K562 (cell line): Measurements from ENCODE around the gene DOCK3. TPM values are rescaled to one million over a fixed set of nuclear protein-coding genes. Genes with fewer than 3 reads are reported as not detected.

ENCODE experiments used
- ATAC-seq: fragments of 200-7000 bp; cut with Tn5 transposase; 3 replicates; pipeline ENCODE4 v1.9.1; 2020; ENCODE audit warnings: moderate library complexity
- BruUV-seq: library from RNA; stranded (reverse); fragments of 400-500 nt; replicated peaks from 2 replicates; lab custom pipeline; 2021; lab: Mats Ljungman, UMichigan
- CTCF ChIA-PET: fragments of 300-600 bp; formaldehyde crosslinking; extraction: SDS; loops from one replicate; lab custom pipeline; 2021; ENCODE audit warnings: low intra/inter-chr PET ratio; lab: Yijun Ruan, JAX
- POLR2A ChIA-PET: fragments of 300-600, 350-650 bp; sonication (Branson Sonifier 250); formaldehyde crosslinking; extraction: SDS; loops from one replicate; lab custom pipeline; 2021; ENCODE audit warnings: antibody characterized with exemption, inconsistent platforms; lab: Yijun Ruan, JAX
- DNase-seq, 4 experiments: peaks; one replicate each; pipeline versions ENCODE4 v3.0.0 to v3.0.0-alpha.2; 2011 to 2018; ENCODE audit warnings: low spot score in 3 of 4, mixed read lengths in 3 of 4; ENCODE audit errors: extremely low read depth in 1 of 4
- FAIRE-seq: peaks from 2 replicates; lab custom pipeline; 2011; peaks lifted over from hg19 to GRCh38; lab: Jason Lieb, UNC
- H2AFZ ChIP-seq: 2 replicates; pipeline ENCODE4 v1.6.0; 2011; ENCODE audit warnings: low read depth, low read length, control low read depth, inconsistent platforms
- H3K27ac ChIP-seq: fragments of 200-600 bp; 3 replicates; pipeline ENCODE4 v1.8.0; 2011; ENCODE audit warnings: low read depth, mild to moderate bottlenecking, control low read depth, inconsistent platforms, low read length, moderate library complexity, mixed read lengths; ENCODE audit errors: extremely low read depth
- H3K27me3 ChIP-seq, 2 experiments: fragments of 300-600 bp in 1 of 2; 2 replicates in 1 of 2; 3 replicates in 1 of 2; pipeline versions ENCODE4 v1.6.0 to v1.8.0; 2011; ENCODE audit warnings: inconsistent platforms in 2 of 2, low read length in 2 of 2, mild to moderate bottlenecking in 1 of 2, mixed read lengths in 1 of 2, moderate library complexity in 1 of 2; ENCODE audit not compliant: control insufficient read depth in 2 of 2, insufficient read depth in 2 of 2
- H3K36me3 ChIP-seq: fragments of 300-600 bp; 3 replicates; pipeline ENCODE4 v1.8.0; 2011; ENCODE audit warnings: mild to moderate bottlenecking, low read length, inconsistent platforms; ENCODE audit not compliant: control insufficient read depth, insufficient read depth
- H3K4me1 ChIP-seq, 2 experiments: fragments of 200-600 bp in 1 of 2; replicated peaks in 1 of 2; 2 replicates in 1 of 2; 3 replicates in 1 of 2; pipeline versions ENCODE4 v1.5.1 to v1.8.0; 2011; ENCODE audit warnings: inconsistent platforms in 2 of 2, low read length in 2 of 2, mild to moderate bottlenecking in 1 of 2, mixed read lengths in 1 of 2, moderate library complexity in 1 of 2; ENCODE audit not compliant: control insufficient read depth in 2 of 2, insufficient read depth in 2 of 2
- H3K4me2 ChIP-seq: 2 replicates; pipeline ENCODE4 v1.6.1; 2011; ENCODE audit warnings: low read length, control low read depth, inconsistent platforms, mixed read lengths; ENCODE audit not compliant: insufficient read depth
- H3K4me3 ChIP-seq: fragments of 200-600 bp; sonication (generic), shearing (Covaris generic); 2 replicates; pipeline ENCODE4 v1.5.1; 2016; ENCODE audit warnings: control low read depth, inconsistent platforms
- H3K79me2 ChIP-seq: fragments of 200-600 bp; 3 replicates; pipeline ENCODE4 v1.8.0; 2011; ENCODE audit warnings: low read length, inconsistent platforms; ENCODE audit not compliant: control insufficient read depth, insufficient read depth
- H3K9ac ChIP-seq, 2 experiments: 2 replicates each; pipeline versions ENCODE4 v1.6.0 to v1.6.1; 2011; ENCODE audit warnings: low read depth in 2 of 2, low read length in 2 of 2, control low read depth in 1 of 2, inconsistent platforms in 1 of 2, mild to moderate bottlenecking in 1 of 2, mixed read lengths in 1 of 2; ENCODE audit not compliant: insufficient read depth in 1 of 2
- H3K9me1 ChIP-seq: one replicate; pipeline ENCODE4 v1.6.0; 2011; ENCODE audit warnings: inconsistent platforms, mild to moderate bottlenecking, low read length, moderate library complexity; ENCODE audit not compliant: control insufficient read depth, insufficient read depth
- H3K9me3 ChIP-seq: replicated peaks from 2 replicates; pipeline ENCODE4 v1.5.1; 2011; ENCODE audit warnings: low read depth, low read length, inconsistent platforms; ENCODE audit not compliant: control insufficient read depth, insufficient read depth
- H4K20me1 ChIP-seq: replicated peaks from 2 replicates; pipeline ENCODE4 v1.6.1; 2011; ENCODE audit warnings: low read length, inconsistent platforms, mixed read lengths; ENCODE audit not compliant: control insufficient read depth, insufficient read depth
- ASH1L ChIP-seq: fragments of 450-650 bp; IDR thresholded peaks from 2 replicates; pipeline ENCODE4 v1.6.1; 2018; ENCODE audit warnings: borderline replicate concordance, mild to moderate bottlenecking, low read depth; ENCODE audit not compliant: partially characterized antibody
- CC2D1A ChIP-seq: fragments of 450-650 bp; IDR thresholded peaks from 2 replicates; pipeline ENCODE4 v1.6.1; 2017; ENCODE audit warnings: mild to moderate bottlenecking
- IFI16 ChIP-seq: fragments of 250-450 bp; sonication (Bioruptor Pico); IDR thresholded peaks from 2 replicates; pipeline ENCODE4 v2.1.2; 2022; ENCODE audit warnings: mild to moderate bottlenecking, inconsistent platforms
- NFIC ChIP-seq: fragments of 450-650 bp; IDR thresholded peaks from 2 replicates; pipeline ENCODE4 v1.6.1; 2017; ENCODE audit warnings: mild to moderate bottlenecking, inconsistent platforms
- RBM15 ChIP-seq: fragments of 200-400 bp; formaldehyde crosslinking; IDR thresholded peaks from 2 replicates; pipeline ENCODE4 v1.6.1; 2018; ENCODE audit warnings: mild to moderate bottlenecking, low read length, moderate library complexity; ENCODE audit not compliant: insufficient read depth
- RUNX1 ChIP-seq: sonication (generic); IDR thresholded peaks from 2 replicates; pipeline ENCODE4 v1.6.1; 2016; ENCODE audit warnings: antibody characterized with exemption, low read depth
- TAF15 ChIP-seq: fragments of 200-400 bp; formaldehyde crosslinking; IDR thresholded peaks from 2 replicates; pipeline ENCODE4 v1.6.1; 2017; ENCODE audit warnings: mild to moderate bottlenecking, low read depth, low read length, moderate library complexity
- WGBS: fragments of 100-300 bp; shearing (Covaris generic); methylation state at CpG from one replicate; pipeline ENCODE4 v1.1.6; 2016; ENCODE audit warnings: low coverage, mixed read lengths; ENCODE audit not compliant: insufficient coverage; ENCODE audit errors: missing lambda C conversion rate; 5-methylcytosine and 5-hydroxymethylcytosine counted together
- in situ Hi-C: fragments of 300-500 bp; cut with MboI; formaldehyde crosslinking; loops from 4 replicates; pipeline ENCODE4 v1.15.0; 2018; ENCODE audit warnings: inconsistent platforms, mixed read lengths
- intact Hi-C: fragments of 100-400 bp; cut with micrococcal nuclease; formaldehyde crosslinking; loops from 2 replicates; pipeline ENCODE4 v1.14.2; 2022
- polyA plus RNA-seq, 8 experiments: library from polyadenylated mRNA; depleted of rRNA in 4 of 8; stranded (reverse) in 5 of 8; unstranded in 3 of 8; fragments of >200 nt; fragmentation: Nextera tagmentation in 2 of 8; fragmentation: Illumina TruSeq in 1 of 8; extraction: Ambion mirVana in 2 of 8; extraction: Trizol in 1 of 8; gene quantifications; 2 replicates each; pipeline versions ENCODE4 v1.2.1 to v1.2.3, GENCODE V29; 2011 to 2014; ENCODE audit warnings: inconsistent platforms in 1 of 8, missing spikeins in 1 of 8
- total RNA-seq, 7 experiments: library from RNA; depleted of rRNA in 6 of 7; stranded (reverse); fragments of >200 nt in 6 of 7; fragmentation: Illumina TruSeq in 2 of 7; extraction: Trizol in 2 of 7; gene quantifications; 2 replicates each; pipeline versions ENCODE4 v1.2.1 to v1.2.3, GENCODE V29; 2011 to 2021; ENCODE audit warnings: low replicate concordance in 1 of 7
- TF ChIP-seq, protein P1 (sequence below): sonication (generic); formaldehyde crosslinking; IDR thresholded peaks from 2 replicates; pipeline ENCODE4 v1.8.0; 2022; ENCODE audit warnings: mild to moderate bottlenecking, missing genetic modification reagents
- TF ChIP-seq, protein P2 (sequence below): sonication (generic); formaldehyde crosslinking; IDR thresholded peaks from 2 replicates; pipeline ENCODE4 v1.8.0; 2022; ENCODE audit warnings: mild to moderate bottlenecking, missing genetic modification reagents, borderline replicate concordance
- TF ChIP-seq, protein P3 (sequence below): fragments of 250-450 bp; sonication (Bioruptor Pico); IDR thresholded peaks from 2 replicates; pipeline ENCODE4 v1.5.0; 2022; ENCODE audit warnings: mild to moderate bottlenecking

DOCK3 gene
- total and polyA plus RNA-seq, 9 of the 15 experiments (the other 6 are each of a cell fraction or from before 2014, with no cell fraction given), result under 0.01 to 0.03 (median 0.01) TPM; not detected in 4

DNA sequence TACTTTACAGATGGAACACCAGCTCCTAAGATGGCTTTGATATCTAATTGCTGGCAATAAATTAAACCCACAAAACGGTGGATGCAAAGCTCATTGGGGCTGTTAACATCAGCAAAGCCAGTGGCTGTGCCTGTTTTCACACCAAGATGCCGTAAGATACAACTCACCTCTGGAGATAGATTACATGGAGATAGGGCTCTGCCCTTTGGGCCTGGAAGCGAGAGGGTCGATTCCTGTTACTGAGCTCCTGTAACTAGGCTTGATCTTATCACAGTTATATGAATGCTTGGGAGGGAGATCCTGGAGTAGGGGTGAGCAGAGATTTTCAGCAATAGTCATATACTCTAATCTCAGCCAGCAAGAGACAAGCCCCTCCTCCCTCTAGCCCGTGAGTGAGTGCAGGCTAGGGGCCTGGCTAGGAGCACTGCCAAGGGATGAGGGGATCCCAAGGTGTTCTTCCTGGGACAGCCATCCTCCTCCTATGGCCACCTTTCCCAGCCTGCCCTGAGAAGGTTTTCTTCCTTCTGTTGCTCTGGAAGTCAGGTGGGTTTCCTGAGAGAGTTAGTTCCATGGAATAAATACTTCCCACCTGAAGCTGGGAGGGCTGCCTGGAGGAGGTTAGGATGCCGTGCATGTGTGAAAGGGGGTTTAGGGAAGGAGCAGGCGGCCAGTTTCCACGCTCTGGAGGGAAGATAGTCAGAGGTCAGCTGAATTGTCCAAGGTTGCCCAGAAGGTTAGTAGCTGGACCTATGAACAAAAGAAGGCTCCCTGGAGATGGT, 18.1 kb upstream of the DOCK3 start:
- FAIRE-seq, result no peak
- POLR2A ChIA-PET, result interaction anchor here (0.5 kb wide), 1 partner anchor 8 kb away, joined by 4 read pairs; no protein-coding TSS in a partner anchor
- in situ Hi-C loops, result loop anchor here (5.0 kb wide), 1 partner anchor 84 kb away; no protein-coding TSS in a partner anchor

More for the DNA sequence above, 18.1 kb upstream of the DOCK3 start:
- DNase-seq, result no peak
- TF ChIP-seq CC2D1A, result no peak
- no peak for TF ChIP-seq RUNX1
- no peak for TF ChIP-seq ASH1L
- TF ChIP-seq, protein P1, sequence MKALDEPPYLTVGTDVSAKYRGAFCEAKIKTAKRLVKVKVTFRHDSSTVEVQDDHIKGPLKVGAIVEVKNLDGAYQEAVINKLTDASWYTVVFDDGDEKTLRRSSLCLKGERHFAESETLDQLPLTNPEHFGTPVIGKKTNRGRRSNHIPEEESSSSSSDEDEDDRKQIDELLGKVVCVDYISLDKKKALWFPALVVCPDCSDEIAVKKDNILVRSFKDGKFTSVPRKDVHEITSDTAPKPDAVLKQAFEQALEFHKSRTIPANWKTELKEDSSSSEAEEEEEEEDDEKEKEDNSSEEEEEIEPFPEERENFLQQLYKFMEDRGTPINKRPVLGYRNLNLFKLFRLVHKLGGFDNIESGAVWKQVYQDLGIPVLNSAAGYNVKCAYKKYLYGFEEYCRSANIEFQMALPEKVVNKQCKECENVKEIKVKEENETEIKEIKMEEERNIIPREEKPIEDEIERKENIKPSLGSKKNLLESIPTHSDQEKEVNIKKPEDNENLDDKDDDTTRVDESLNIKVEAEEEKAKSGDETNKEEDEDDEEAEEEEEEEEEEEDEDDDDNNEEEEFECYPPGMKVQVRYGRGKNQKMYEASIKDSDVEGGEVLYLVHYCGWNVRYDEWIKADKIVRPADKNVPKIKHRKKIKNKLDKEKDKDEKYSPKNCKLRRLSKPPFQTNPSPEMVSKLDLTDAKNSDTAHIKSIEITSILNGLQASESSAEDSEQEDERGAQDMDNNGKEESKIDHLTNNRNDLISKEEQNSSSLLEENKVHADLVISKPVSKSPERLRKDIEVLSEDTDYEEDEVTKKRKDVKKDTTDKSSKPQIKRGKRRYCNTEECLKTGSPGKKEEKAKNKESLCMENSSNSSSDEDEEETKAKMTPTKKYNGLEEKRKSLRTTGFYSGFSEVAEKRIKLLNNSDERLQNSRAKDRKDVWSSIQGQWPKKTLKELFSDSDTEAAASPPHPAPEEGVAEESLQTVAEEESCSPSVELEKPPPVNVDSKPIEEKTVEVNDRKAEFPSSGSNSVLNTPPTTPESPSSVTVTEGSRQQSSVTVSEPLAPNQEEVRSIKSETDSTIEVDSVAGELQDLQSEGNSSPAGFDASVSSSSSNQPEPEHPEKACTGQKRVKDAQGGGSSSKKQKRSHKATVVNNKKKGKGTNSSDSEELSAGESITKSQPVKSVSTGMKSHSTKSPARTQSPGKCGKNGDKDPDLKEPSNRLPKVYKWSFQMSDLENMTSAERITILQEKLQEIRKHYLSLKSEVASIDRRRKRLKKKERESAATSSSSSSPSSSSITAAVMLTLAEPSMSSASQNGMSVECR, result no peak
- no peak for TF ChIP-seq TAF15
- TF ChIP-seq RBM15, result no peak
- TF ChIP-seq, protein P2, sequence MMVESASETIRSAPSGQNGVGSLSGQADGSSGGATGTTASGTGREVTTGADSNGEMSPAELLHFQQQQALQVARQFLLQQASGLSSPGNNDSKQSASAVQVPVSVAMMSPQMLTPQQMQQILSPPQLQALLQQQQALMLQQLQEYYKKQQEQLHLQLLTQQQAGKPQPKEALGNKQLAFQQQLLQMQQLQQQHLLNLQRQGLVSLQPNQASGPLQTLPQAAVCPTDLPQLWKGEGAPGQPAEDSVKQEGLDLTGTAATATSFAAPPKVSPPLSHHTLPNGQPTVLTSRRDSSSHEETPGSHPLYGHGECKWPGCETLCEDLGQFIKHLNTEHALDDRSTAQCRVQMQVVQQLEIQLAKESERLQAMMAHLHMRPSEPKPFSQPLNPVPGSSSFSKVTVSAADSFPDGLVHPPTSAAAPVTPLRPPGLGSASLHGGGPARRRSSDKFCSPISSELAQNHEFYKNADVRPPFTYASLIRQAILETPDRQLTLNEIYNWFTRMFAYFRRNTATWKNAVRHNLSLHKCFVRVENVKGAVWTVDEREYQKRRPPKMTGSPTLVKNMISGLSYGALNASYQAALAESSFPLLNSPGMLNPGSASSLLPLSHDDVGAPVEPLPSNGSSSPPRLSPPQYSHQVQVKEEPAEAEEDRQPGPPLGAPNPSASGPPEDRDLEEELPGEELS (CRISPR knock-in tag), result no peak
- TF ChIP-seq NFIC, result no peak
- no peak for TF ChIP-seq IFI16 (CRISPR knock-in tag)
- TF ChIP-seq, protein P3, sequence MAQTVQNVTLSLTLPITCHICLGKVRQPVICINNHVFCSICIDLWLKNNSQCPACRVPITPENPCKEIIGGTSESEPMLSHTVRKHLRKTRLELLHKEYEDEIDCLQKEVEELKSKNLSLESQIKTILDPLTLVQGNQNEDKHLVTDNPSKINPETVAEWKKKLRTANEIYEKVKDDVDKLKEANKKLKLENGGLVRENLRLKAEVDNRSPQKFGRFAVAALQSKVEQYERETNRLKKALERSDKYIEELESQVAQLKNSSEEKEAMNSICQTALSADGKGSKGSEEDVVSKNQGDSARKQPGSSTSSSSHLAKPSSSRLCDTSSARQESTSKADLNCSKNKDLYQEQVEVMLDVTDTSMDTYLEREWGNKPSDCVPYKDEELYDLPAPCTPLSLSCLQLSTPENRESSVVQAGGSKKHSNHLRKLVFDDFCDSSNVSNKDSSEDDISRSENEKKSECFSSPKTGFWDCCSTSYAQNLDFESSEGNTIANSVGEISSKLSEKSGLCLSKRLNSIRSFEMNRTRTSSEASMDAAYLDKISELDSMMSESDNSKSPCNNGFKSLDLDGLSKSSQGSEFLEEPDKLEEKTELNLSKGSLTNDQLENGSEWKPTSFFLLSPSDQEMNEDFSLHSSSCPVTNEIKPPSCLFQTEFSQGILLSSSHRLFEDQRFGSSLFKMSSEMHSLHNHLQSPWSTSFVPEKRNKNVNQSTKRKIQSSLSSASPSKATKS (CRISPR knock-in tag), result no peak
- ATAC-seq, result no peak
- Histone ChIP-seq H3K4me1 (no peaks in the 10 kb centered on the region; a peak in 1 of 5 replicates), H3K79me2 (no peaks in the 10 kb centered on the region), H3K27me3 (peaks cover 0 to 23% of the 10 kb centered on the region in 2 experiments; a peak in 2 of 5 replicates), H3K36me3 (no peaks in the 10 kb centered on the region), H3K9me1 (no peaks in the 10 kb centered on the region), H3K4me2 (no peak overlapping the region), H4K20me1 (peaks cover 6% of the 10 kb centered on the region), H3K27ac (no peak overlapping the region), H3K9ac (no peak overlapping the region), H3K4me3 (no peak overlapping the region), H2AFZ (no peak overlapping the region), H3K9me3 (no peaks in the 10 kb centered on the region)
- intact Hi-C loops, result no loop called here
- no TSS peak for BruUV-seq
- 0% methylated on average over 7 of the region's 8 CpGs for WGBS
- CTCF ChIA-PET, result no interaction called here
